SK-N-SH (cell line): ENCODE data around the gene DLGAP5. TPM values are rescaled to one million over a fixed set of nuclear protein-coding genes. Genes with fewer than 3 reads are reported as not detected.

ENCODE experiments used
- CTCF ChIA-PET: fragments of 300-600, 350-600 bp; formaldehyde crosslinking; extraction: SDS; loops from one replicate; lab custom pipeline; 2021; lab: Yijun Ruan, JAX
- POLR2A ChIA-PET: fragments of 350-600 bp; sonication (Branson Sonifier 250); formaldehyde crosslinking; extraction: SDS; loops from one replicate; lab custom pipeline; 2020; ENCODE audit warnings: antibody characterized with exemption, inconsistent platforms; lab: Yijun Ruan, JAX
- DNase-seq: peaks from one replicate; pipeline ENCODE4 v3.0.0; 2012
- H2AFZ ChIP-seq: fragments of 200-600 bp; sonication (generic); 2 replicates; pipeline ENCODE4 v1.8.1; 2016; ENCODE audit warnings: antibody characterized with exemption, mild to moderate bottlenecking, low read depth
- H3F3A ChIP-seq: fragments of 200-600 bp; sonication (generic); replicated peaks from 2 replicates; pipeline ENCODE3; 2016; ENCODE audit warnings: antibody characterized with exemption, mild to moderate bottlenecking; ENCODE audit not compliant: insufficient read depth
- H3K27ac ChIP-seq, 2 experiments: fragments of 200-500 bp in 1 of 2; fragments of 200-600 bp in 1 of 2; sonication (Bioruptor generic) in 1 of 2; sonication (generic), shearing (Covaris generic) in 1 of 2; 2 replicates each; pipeline versions ENCODE4 v1.5.1 to v1.6.1; 2014 to 2016; ENCODE audit warnings: low read depth in 2 of 2, inconsistent platforms in 1 of 2, low read length in 1 of 2, mild to moderate bottlenecking in 1 of 2, mixed read lengths in 1 of 2
- H3K27me3 ChIP-seq: fragments of 200-600 bp; sonication (generic), shearing (Covaris generic); 2 replicates; pipeline ENCODE4 v1.6.1; 2016; ENCODE audit warnings: mixed run types; ENCODE audit not compliant: insufficient read depth
- H3K36me3 ChIP-seq, 2 experiments: fragments of 200-500 bp in 1 of 2; fragments of 200-600 bp in 1 of 2; sonication (Bioruptor generic) in 1 of 2; sonication (generic) in 1 of 2; replicated peaks in 1 of 2; 2 replicates each; pipeline versions ENCODE3 to v1.5.1; 2014 to 2016; ENCODE audit warnings: low read length in 1 of 2, mild to moderate bottlenecking in 1 of 2; ENCODE audit not compliant: insufficient read depth in 2 of 2, control insufficient read depth in 1 of 2
- H3K4me1 ChIP-seq, 2 experiments: fragments of 200-500 bp in 1 of 2; fragments of 200-600 bp in 1 of 2; sonication (Bioruptor generic) in 1 of 2; sonication (generic), shearing (Covaris generic) in 1 of 2; 2 replicates each; pipeline versions ENCODE4 v1.5.1 to v1.6.1; 2014 to 2016; ENCODE audit warnings: low read depth in 1 of 2, low read length in 1 of 2, mixed run types in 1 of 2; ENCODE audit not compliant: insufficient read depth in 2 of 2, control insufficient read depth in 1 of 2
- H3K4me2 ChIP-seq: fragments of 200-600 bp; sonication (generic), shearing (Covaris generic); 2 replicates; pipeline ENCODE4 v1.6.1; 2017; ENCODE audit warnings: mixed run types
- H3K4me3 ChIP-seq, 2 experiments: fragments of 200-500 bp in 1 of 2; fragments of 200-600 bp in 1 of 2; sonication (Bioruptor generic) in 1 of 2; sonication (generic), shearing (Covaris generic) in 1 of 2; 2 replicates each; pipeline versions ENCODE4 v1.5.1 to v1.8.1; 2014 to 2016; ENCODE audit warnings: low read depth in 2 of 2, inconsistent platforms in 1 of 2, low read length in 1 of 2, mild to moderate bottlenecking in 1 of 2, mixed read lengths in 1 of 2, moderate library complexity in 1 of 2
- H3K79me2 ChIP-seq: fragments of 200-600 bp; sonication (generic); 2 replicates; pipeline ENCODE4 v1.8.1; 2017; ENCODE audit warnings: mild to moderate bottlenecking; ENCODE audit not compliant: insufficient read depth
- H3K9ac ChIP-seq: fragments of 200-600 bp; sonication (generic); 2 replicates; pipeline ENCODE4 v1.6.1; 2017; ENCODE audit warnings: mixed run types
- H3K9me2 ChIP-seq: fragments of 200-600 bp; sonication (generic); 2 replicates; pipeline ENCODE4 v1.6.1; 2017; ENCODE audit warnings: mixed run types
- H3K9me3 ChIP-seq: fragments of 200-600 bp; sonication (generic); 2 replicates; pipeline ENCODE4 v1.6.1; 2017; ENCODE audit warnings: mixed run types, mild to moderate bottlenecking, moderate library complexity
- H4K20me1 ChIP-seq: fragments of 200-600 bp; sonication (generic); 2 replicates; pipeline ENCODE4 v1.6.1; 2017; ENCODE audit warnings: mild to moderate bottlenecking, mixed run types; ENCODE audit not compliant: insufficient read depth
- CTCF ChIP-seq: fragments of 200-600 bp; sonication (generic); IDR thresholded peaks from 2 replicates; pipeline ENCODE4 v1.6.1; 2017; ENCODE audit warnings: antibody characterized with exemption, mild to moderate bottlenecking, moderate library complexity
- FOXM1 ChIP-seq: IDR thresholded peaks from 2 replicates; pipeline ENCODE4 v1.4.0; 2012; ENCODE audit warnings: low read depth, mild to moderate bottlenecking
- IRF3 ChIP-seq: fragments of 150-350 bp; IDR thresholded peaks from 2 replicates; pipeline ENCODE4 v1.6.1; 2016; ENCODE audit warnings: mild to moderate bottlenecking, low read depth, low read length
- JUND ChIP-seq: IDR thresholded peaks from 2 replicates; pipeline ENCODE4 v1.4.0; 2012
- MAX ChIP-seq: IDR thresholded peaks from 2 replicates; pipeline ENCODE4 v1.4.0; 2012; ENCODE audit warnings: low read depth
- NRF1 ChIP-seq: IDR thresholded peaks from 2 replicates; pipeline ENCODE4 v1.6.1; 2012; ENCODE audit warnings: low read depth, mild to moderate bottlenecking, low read length
- PBX3 ChIP-seq: IDR thresholded peaks from 2 replicates; pipeline ENCODE4; 2012
- RXRA ChIP-seq: IDR thresholded peaks from 2 replicates; pipeline ENCODE4 v1.4.0; 2012; ENCODE audit warnings: low read depth, mild to moderate bottlenecking, borderline replicate concordance
- SIN3A ChIP-seq: IDR thresholded peaks from 2 replicates; pipeline ENCODE4 v1.6.1; 2012; ENCODE audit warnings: low read depth, mild to moderate bottlenecking, low read length, moderate library complexity, borderline replicate concordance
- SMC3 ChIP-seq: IDR thresholded peaks from 2 replicates; pipeline ENCODE4 v1.6.1; 2012; ENCODE audit warnings: low read depth, low read length, improper control_type of control experiment
- TAF1 ChIP-seq: IDR thresholded peaks from 2 replicates; pipeline ENCODE4 v1.6.1; 2012; ENCODE audit warnings: low read depth, mild to moderate bottlenecking, low read length, moderate library complexity, borderline replicate concordance
- USF1 ChIP-seq: IDR thresholded peaks from 2 replicates; pipeline ENCODE4 v1.4.0; 2012; ENCODE audit warnings: low read depth, borderline replicate concordance
- YY1 ChIP-seq: IDR thresholded peaks from 2 replicates; pipeline ENCODE4 v1.4.0; 2012; ENCODE audit warnings: low read depth, mild to moderate bottlenecking
- ZBTB33 ChIP-seq: IDR thresholded peaks from 2 replicates; pipeline ENCODE4 v1.4.0; 2012; ENCODE audit warnings: low read depth, borderline replicate concordance
- WGBS: methylation state at CpG from one replicate; pipeline ENCODE4 v1.1.6; 2017; ENCODE audit warnings: low lambda C conversion rate; 5-methylcytosine and 5-hydroxymethylcytosine counted together
- polyA plus RNA-seq, 3 experiments: library from polyadenylated mRNA; depleted of rRNA; stranded (reverse); fragments of >200 nt; gene quantifications; 2 replicates each; pipeline ENCODE4 v1.2.3, GENCODE V29; 2012

Gene DLGAP5
- polyA plus RNA-seq, 1 of the 3 experiments (the other 2 are of a cell fraction), result 6.4 TPM

- ChIA-PET POLR2A (no interaction called here), CTCF (interaction anchor here (0.7 to 3.3 kb wide), 4 partner anchors 9 to 36 kb away, joined by 3 to 10 read pairs (median 6); no protein-coding TSS in a partner anchor)
- H3F3A ChIP-seq, result peaks cover 12% of the 10 kb centered on the region
- 95% methylated on average over 8 of the region's 8 CpGs for WGBS
- H3K4me2 ChIP-seq, result no peak overlapping the region
- H3K36me3 ChIP-seq, result no peaks in the 10 kb centered on the region
- no peak overlapping the region for H3K27ac ChIP-seq
- H3K9ac ChIP-seq, result no peak overlapping the region
- no peak for DNase-seq
- peaks cover 2% of the 10 kb centered on the region; the same call in 1 of the 2 replicates for H3K79me2 ChIP-seq
- H4K20me1 ChIP-seq, result no peaks in the 10 kb centered on the region
- H3K4me1 ChIP-seq, result peaks cover 7 to 15% of the 10 kb centered on the region in 2 experiments
- no peak overlapping the region for H3K4me3 ChIP-seq
- TF ChIP-seq FOXM1, result no peak
- TF ChIP-seq JUND, result no peak
- TF ChIP-seq PBX3, result no peak
- TF ChIP-seq CTCF, result no peak
- TF ChIP-seq SMC3, result no peak
- no peak for TF ChIP-seq TAF1
- no peak for TF ChIP-seq IRF3
- TF ChIP-seq ZBTB33, result no peak
- no peak for TF ChIP-seq MAX
- TF ChIP-seq RXRA, result no peak
- no peak for TF ChIP-seq SIN3A
- TF ChIP-seq YY1, result no peak
- no peak for TF ChIP-seq USF1
- no peak for TF ChIP-seq NRF1
- H2AFZ ChIP-seq, result no peak overlapping the region
- no peaks in the 10 kb centered on the region for H3K9me2 ChIP-seq
- H3K27me3 ChIP-seq, result no peaks in the 10 kb centered on the region
- H3K9me3 ChIP-seq, result no peaks in the 10 kb centered on the region
Measured at GRCh38 chr14:55124774-55125386, 66.5 kb downstream of the DLGAP5 start.
